H9 (cell line): ENCODE results near the gene HOXC10. TPM values are rescaled to one million over a fixed set of nuclear protein-coding genes. Genes with fewer than 3 reads are reported as not detected.

Experiments used
- DNase-seq: peaks from one replicate; pipeline ENCODE4 v3.0.0-alpha.2; 2017
- H2AFZ ChIP-seq: one replicate; pipeline ENCODE4 v1.6.1; 2013; ENCODE audit warnings: mild to moderate bottlenecking, low read length, control low read depth, moderate library complexity
- H2AK5ac ChIP-seq: 2 replicates; pipeline ENCODE4 v1.6.1; 2013; ENCODE audit warnings: low read length, control low read depth, mixed read lengths; ENCODE audit not compliant: insufficient read length
- H2BK120ac ChIP-seq: one replicate; pipeline ENCODE4 v1.6.1; 2013; ENCODE audit warnings: low read depth, mild to moderate bottlenecking, low read length, control low read depth, inconsistent platforms; ENCODE audit not compliant: poor library complexity, severe bottlenecking
- H2BK12ac ChIP-seq: 2 replicates; pipeline ENCODE4 v1.6.1; 2013; ENCODE audit warnings: low read length, control low read depth, mixed read lengths, low read depth; ENCODE audit not compliant: insufficient read length
- H2BK15ac ChIP-seq: 2 replicates; pipeline ENCODE4 v1.6.1; 2013; ENCODE audit warnings: low read depth, low read length, control low read depth
- H2BK20ac ChIP-seq: one replicate; pipeline ENCODE4 v1.6.1; 2013; ENCODE audit warnings: low read depth, mild to moderate bottlenecking, low read length, control low read depth, inconsistent platforms; ENCODE audit not compliant: poor library complexity, severe bottlenecking
- H2BK5ac ChIP-seq: 2 replicates; pipeline ENCODE4 v1.6.1; 2013; ENCODE audit warnings: low read length, control low read depth, mixed read lengths; ENCODE audit not compliant: insufficient read length
- H3K14ac ChIP-seq: 2 replicates; pipeline ENCODE4 v1.6.1; 2013; ENCODE audit warnings: low read length, control low read depth; ENCODE audit not compliant: insufficient read depth
- H3K18ac ChIP-seq: 2 replicates; pipeline ENCODE4 v1.6.1; 2013; ENCODE audit warnings: low read depth, mild to moderate bottlenecking, mixed read lengths, low read length, control low read depth; ENCODE audit not compliant: insufficient read length
- H3K23ac ChIP-seq: 2 replicates; pipeline ENCODE4 v1.6.1; 2013; ENCODE audit warnings: low read length, control low read depth, mixed read lengths, low read depth; ENCODE audit not compliant: insufficient read length
- H3K23me2 ChIP-seq: 2 replicates; pipeline ENCODE4 v1.6.1; 2013; ENCODE audit warnings: low read depth, mild to moderate bottlenecking, mixed read lengths, low read length, control low read depth; ENCODE audit not compliant: insufficient read length, poor library complexity, severe bottlenecking
- H3K27ac ChIP-seq: 2 replicates; pipeline ENCODE4 v1.5.1; 2013; ENCODE audit warnings: low read length, control low read depth, mixed read lengths, low read depth; ENCODE audit not compliant: insufficient read length
- H3K27me3 ChIP-seq: 2 replicates; pipeline ENCODE4 v1.6.1; 2013; ENCODE audit warnings: low read length, control low read depth, inconsistent platforms; ENCODE audit not compliant: insufficient read depth
- H3K4ac ChIP-seq: 2 replicates; pipeline ENCODE4 v1.6.1; 2013; ENCODE audit warnings: low read depth, mild to moderate bottlenecking, control low read depth, inconsistent platforms, low read length, moderate library complexity
- H3K4me1 ChIP-seq: 2 replicates; pipeline ENCODE4 v1.6.1; 2013; ENCODE audit warnings: low read length, control low read depth, inconsistent platforms; ENCODE audit not compliant: insufficient read depth
- H3K4me2 ChIP-seq: 2 replicates; pipeline ENCODE4 v1.6.1; 2013; ENCODE audit warnings: low read length, control low read depth, mixed read lengths; ENCODE audit not compliant: insufficient read length, insufficient read depth
- H3K56ac ChIP-seq: 2 replicates; pipeline ENCODE4 v1.6.1; 2013; ENCODE audit warnings: low read depth, mild to moderate bottlenecking, mixed read lengths, low read length, control low read depth; ENCODE audit not compliant: insufficient read length
- H3K79me1 ChIP-seq: 2 replicates; pipeline ENCODE4 v1.6.1; 2013; ENCODE audit warnings: low read depth, mild to moderate bottlenecking, moderate library complexity, low read length, control low read depth, inconsistent platforms; ENCODE audit not compliant: insufficient read depth, poor library complexity, severe bottlenecking
- H3K79me2 ChIP-seq: 2 replicates; pipeline ENCODE4 v1.6.1; 2013; ENCODE audit warnings: low read length, control low read depth, inconsistent platforms; ENCODE audit not compliant: insufficient read depth
- H3K9ac ChIP-seq: 2 replicates; pipeline ENCODE4 v1.6.1; 2013; ENCODE audit warnings: low read length, control low read depth, mixed read lengths; ENCODE audit not compliant: insufficient read length; ENCODE audit errors: extremely low read depth
- H3K9me3 ChIP-seq: one replicate; pipeline ENCODE4 v1.6.1; 2013; ENCODE audit warnings: low read depth, low read length, inconsistent platforms; ENCODE audit not compliant: control insufficient read depth
- H3T11ph ChIP-seq: one replicate; pipeline ENCODE4 v1.6.1; 2013; ENCODE audit warnings: mild to moderate bottlenecking, low read length, control low read depth, inconsistent platforms
- H4K20me1 ChIP-seq: one replicate; pipeline ENCODE4 v1.6.1; 2013; ENCODE audit not compliant: control insufficient read depth, insufficient read length, insufficient read depth
- H4K5ac ChIP-seq: 2 replicates; pipeline ENCODE4 v1.6.1; 2013; ENCODE audit warnings: low read depth, mild to moderate bottlenecking, mixed read lengths, low read length, control low read depth; ENCODE audit not compliant: insufficient read length
- H4K8ac ChIP-seq: replicated peaks from 2 replicates; pipeline ENCODE4 v1.6.1; 2013; ENCODE audit warnings: low read length, control low read depth, mixed read lengths, low read depth; ENCODE audit not compliant: insufficient read length
- H4K91ac ChIP-seq: 2 replicates; pipeline ENCODE4 v1.6.1; 2013; ENCODE audit warnings: low read depth, mild to moderate bottlenecking, moderate library complexity, mixed read lengths, low read length, control low read depth; ENCODE audit not compliant: insufficient read length
- H3K27ac Mint-ChIP-seq, 3 experiments: 2 replicates in 2 of 3; 3 replicates in 1 of 3; pipeline ENCODE4 v1.8.0; 2020 to 2021; ENCODE audit warnings: mixed read lengths in 3 of 3, mild to moderate bottlenecking in 1 of 3, moderate library complexity in 1 of 3
- H3K27me3 Mint-ChIP-seq: 2 replicates; pipeline ENCODE4 v1.8.0; 2021; ENCODE audit warnings: low read depth, mild to moderate bottlenecking, moderate library complexity, mixed read lengths
- H3K36me3 Mint-ChIP-seq, 3 experiments: 2 replicates in 2 of 3; 3 replicates in 1 of 3; pipeline ENCODE4 v1.8.0; 2020 to 2021; ENCODE audit warnings: low read depth in 3 of 3, mixed read lengths in 3 of 3; ENCODE audit not compliant: insufficient read depth in 1 of 3
- H3K4me1 Mint-ChIP-seq, 2 experiments: 2 replicates each; pipeline ENCODE4 v1.8.0; 2020; ENCODE audit warnings: mixed read lengths in 2 of 2
- H3K4me3 Mint-ChIP-seq, 2 experiments: 2 replicates in 1 of 2; 3 replicates in 1 of 2; pipeline ENCODE4 v1.8.0; 2020 to 2021; ENCODE audit warnings: mild to moderate bottlenecking in 2 of 2, mixed read lengths in 2 of 2, moderate library complexity in 1 of 2
- H3K9me3 Mint-ChIP-seq, 2 experiments: 2 replicates in 1 of 2; 3 replicates in 1 of 2; pipeline ENCODE4 v1.8.0; 2020; ENCODE audit warnings: mild to moderate bottlenecking in 2 of 2, mixed read lengths in 2 of 2, moderate library complexity in 1 of 2
- WGBS: extraction: QIAGEN DNeasy Blood & Tissue Kit; methylation state at CpG from one replicate; pipeline ENCODE4 v1.1.7; 2013; ENCODE audit warnings: missing lambda C conversion rate, low lambda C conversion rate, mixed read lengths; ENCODE audit not compliant: insufficient read length; ENCODE audit errors: extremely low coverage; 5-methylcytosine and 5-hydroxymethylcytosine counted together
- total RNA-seq: library from RNA; stranded (reverse); gene quantifications from 2 replicates; pipeline ENCODE4 v1.2.1, GENCODE V29; 2021
- TF ChIP-seq, protein P1 (sequence below): fragments of 200-600 bp; sonication (generic); conservative IDR thresholded peaks from 3 replicates; pipeline ENCODE4 v1.8.0; 2021; ENCODE audit warnings: antibody characterized with exemption, mild to moderate bottlenecking

Gene HOXC10
- total RNA-seq, 1 experiment from 2014 or later = not detected

DNA sequence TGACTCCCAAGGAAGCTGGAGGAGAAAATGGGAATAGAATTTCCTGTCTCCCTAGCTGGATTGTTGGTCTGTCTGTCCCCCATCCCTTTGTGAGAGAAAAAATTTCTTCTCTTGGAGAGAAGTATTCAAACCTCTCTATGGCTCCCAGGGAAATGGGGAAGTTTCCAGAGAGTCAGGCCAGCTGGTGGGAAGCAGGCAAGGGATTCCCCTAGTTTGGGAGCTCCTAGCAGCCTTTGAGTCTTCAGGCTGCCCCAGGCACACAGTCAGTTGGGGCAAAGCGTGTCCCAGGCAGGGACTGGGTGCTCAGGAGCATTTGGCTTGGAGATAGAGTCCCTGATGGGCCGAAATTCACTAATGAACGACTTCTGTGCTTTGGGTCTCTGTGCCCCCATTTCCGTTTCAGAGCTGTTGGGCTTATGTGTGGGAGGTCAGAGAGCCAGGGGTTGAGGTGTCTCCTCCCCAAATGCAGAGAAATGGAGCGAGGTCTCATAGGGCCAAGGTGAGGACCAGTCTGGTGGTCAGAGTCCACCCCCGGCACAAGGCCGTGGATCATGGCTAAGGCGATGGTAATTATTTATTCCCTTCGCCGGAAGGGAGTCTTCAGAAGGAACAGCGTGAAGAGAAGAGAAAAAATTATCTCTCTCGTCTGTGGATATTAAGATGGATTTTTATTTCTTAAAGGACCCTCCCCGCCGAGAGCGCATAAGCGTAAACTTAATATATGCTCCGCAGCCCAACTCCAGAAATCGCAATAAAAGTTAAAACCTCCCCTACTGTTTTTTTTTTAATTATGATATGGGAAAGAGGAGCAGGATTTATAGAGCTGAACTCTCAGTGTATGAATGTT is 8.4 kb downstream of the HOXC10 start:
- no peak overlapping the region for H3K14ac ChIP-seq
- H3K79me1 ChIP-seq = no peaks in the 10 kb centered on the region
- H4K8ac ChIP-seq = no peak overlapping the region
- H3K4ac ChIP-seq = no peak overlapping the region
- H3K27ac ChIP-seq = no peak overlapping the region
- H3K4me1 Mint-ChIP-seq = peaks cover 7 to 31% of the 10 kb centered on the region in 2 experiments
- H3K27me3 ChIP-seq = peaks cover 99% of the 10 kb centered on the region
- H3K4me2 ChIP-seq = no peak overlapping the region
- WGBS = no CpG with 5 or more reads among the region's 18 CpGs
- H2BK120ac ChIP-seq = no peak overlapping the region
- H4K5ac ChIP-seq = no peak overlapping the region
- H3K27me3 Mint-ChIP-seq = peaks cover 100% of the 10 kb centered on the region
- H3K23ac ChIP-seq = no peak overlapping the region
- H2BK12ac ChIP-seq = no peak overlapping the region
- H3K9me3 Mint-ChIP-seq = no peaks in the 10 kb centered on the region; a peak in 1 of 5 replicates
- H3K18ac ChIP-seq = no peak overlapping the region
- no peaks in the 10 kb centered on the region for H3K4me1 ChIP-seq
- no peaks in the 10 kb centered on the region for H3K9me3 ChIP-seq
- no peak overlapping the region for H2AK5ac ChIP-seq
- no peak overlapping the region for H2BK20ac ChIP-seq
- no peak overlapping the region for H3K56ac ChIP-seq
- no peak overlapping the region for H2AFZ ChIP-seq
- no peak overlapping the region for H3K9ac ChIP-seq
- no peak overlapping the region for H3T11ph ChIP-seq
- TF ChIP-seq, protein P1, sequence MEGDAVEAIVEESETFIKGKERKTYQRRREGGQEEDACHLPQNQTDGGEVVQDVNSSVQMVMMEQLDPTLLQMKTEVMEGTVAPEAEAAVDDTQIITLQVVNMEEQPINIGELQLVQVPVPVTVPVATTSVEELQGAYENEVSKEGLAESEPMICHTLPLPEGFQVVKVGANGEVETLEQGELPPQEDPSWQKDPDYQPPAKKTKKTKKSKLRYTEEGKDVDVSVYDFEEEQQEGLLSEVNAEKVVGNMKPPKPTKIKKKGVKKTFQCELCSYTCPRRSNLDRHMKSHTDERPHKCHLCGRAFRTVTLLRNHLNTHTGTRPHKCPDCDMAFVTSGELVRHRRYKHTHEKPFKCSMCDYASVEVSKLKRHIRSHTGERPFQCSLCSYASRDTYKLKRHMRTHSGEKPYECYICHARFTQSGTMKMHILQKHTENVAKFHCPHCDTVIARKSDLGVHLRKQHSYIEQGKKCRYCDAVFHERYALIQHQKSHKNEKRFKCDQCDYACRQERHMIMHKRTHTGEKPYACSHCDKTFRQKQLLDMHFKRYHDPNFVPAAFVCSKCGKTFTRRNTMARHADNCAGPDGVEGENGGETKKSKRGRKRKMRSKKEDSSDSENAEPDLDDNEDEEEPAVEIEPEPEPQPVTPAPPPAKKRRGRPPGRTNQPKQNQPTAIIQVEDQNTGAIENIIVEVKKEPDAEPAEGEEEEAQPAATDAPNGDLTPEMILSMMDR = no peak
- no peak overlapping the region for H4K91ac ChIP-seq
- H4K20me1 ChIP-seq = no peaks in the 10 kb centered on the region
- 0 out of 5 replicates have a peak overlapping the region, but pooled peaks of 1 of the 2 experiments have one; percentile 40 for H3K4me3 Mint-ChIP-seq
- H3K36me3 Mint-ChIP-seq = no peaks in the 10 kb centered on the region
- no peak overlapping the region for H3K27ac Mint-ChIP-seq
- H2BK15ac ChIP-seq = no peak overlapping the region
- DNase-seq = no peak
- no peak overlapping the region for H2BK5ac ChIP-seq
- H3K79me2 ChIP-seq = no peaks in the 10 kb centered on the region
- no peaks in the 10 kb centered on the region for H3K23me2 ChIP-seq
